ENCODE data around the gene BLTP3B. TPM values are rescaled to one million over a fixed set of nuclear protein-coding genes. Genes with fewer than 3 reads are reported as not detected.

BLTP3B gene
- total and polyA plus RNA-seq, 2 donors (not counting 1 experiment from before 2014, with no cell fraction given): 9.1 to 27.4 TPM

- no peaks in the 10 kb centered on the region for H4K20me1 ChIP-seq (ENCODE audit: control insufficient read depth, insufficient read depth, low read length, poor library complexity, severe bottlenecking)
- no peaks in the 10 kb centered on the region for H3K27me3 ChIP-seq (replicated peaks in 1 of 4; ENCODE audit: control extremely low read depth in 1 of 4, control insufficient read depth in 3 of 4, insufficient read depth in 4 of 4, low read length in 3 of 4)
- H3K9ac ChIP-seq (ENCODE audit: low read length): no peak overlapping the region
- H3K4me2 ChIP-seq (replicated peaks; ENCODE audit: low read depth, low read length, poor library complexity, severe bottlenecking): no peak overlapping the region
- CTCF ChIA-PET: no interaction called here
- POLR2A ChIA-PET: no interaction called here
- Mint-ChIP-seq H3K27me3 (no peaks in the 10 kb centered on the region), H3K27ac (no peak overlapping the region), H3K4me3 (no peak overlapping the region), H3K4me1 (no peaks in the 10 kb centered on the region), H3K9me3 (ENCODE audit: insufficient read depth) (no peaks in the 10 kb centered on the region)
- H3K79me2 ChIP-seq (ENCODE audit: control insufficient read depth, insufficient read depth, low read length): no peaks in the 10 kb centered on the region
- ATAC-seq (ENCODE audit: low read depth): no peak
- H3K36me3 ChIP-seq (replicated peaks in 1 of 2; ENCODE audit: control extremely low read depth in 1 of 2, control insufficient read depth in 1 of 2, extremely low read depth in 1 of 2, insufficient read depth in 2 of 2, low read length in 1 of 2): peaks cover 0 to 10% of the 10 kb centered on the region in 2 experiments
- intact Hi-C loops (cut with micrococcal nuclease): no loop called here
- DNase-seq: no peak
- no peaks in the 10 kb centered on the region for H3K4me1 ChIP-seq (ENCODE audit: control insufficient read depth in 2 of 2, insufficient read depth in 2 of 2, low read length in 2 of 2)
- no peak overlapping the region for H3K27ac ChIP-seq (ENCODE audit: low read length in 2 of 2)
- no peaks in the 10 kb centered on the region for H3K9me3 ChIP-seq (ENCODE audit: control extremely low read depth in 1 of 3, control insufficient read depth in 2 of 3, insufficient read depth in 1 of 3, low read length in 2 of 3)
- TF ChIP-seq EZH2 (IDR thresholded peaks at IDR 0.05; ENCODE audit: borderline replicate concordance, insufficient read depth, low read depth, low read length, poor library complexity, severe bottlenecking) (no peak), CTCF (IDR thresholded peaks at IDR 0.05) (no peak)
- no peak overlapping the region for H3K4me3 ChIP-seq (ENCODE audit: control extremely low read depth in 1 of 5, extremely low read depth in 1 of 5, insufficient read depth in 1 of 5, low read depth in 2 of 5, low read length in 4 of 5)
- no peak overlapping the region for H2AFZ ChIP-seq (ENCODE audit: insufficient read depth, low read depth, low read length, poor library complexity, severe bottlenecking)
These were observed 28.6 kb upstream of the BLTP3B start for GRCh38 chr12:100171248-100171647.

GRCh38 chr12:100170313-100170858, 27.7 kb upstream of the BLTP3B start:
- Mint-ChIP-seq H3K9me3 (ENCODE audit: insufficient read depth) (no peaks in the 10 kb centered on the region), H3K27ac (no peak overlapping the region), H3K27me3 (no peaks in the 10 kb centered on the region), H3K4me1 (no peaks in the 10 kb centered on the region), H3K4me3 (no peak overlapping the region)
- Histone ChIP-seq H3K4me1 (ENCODE audit: control insufficient read depth in 2 of 2, insufficient read depth in 2 of 2, low read length in 2 of 2) (no peaks in the 10 kb centered on the region), H4K20me1 (ENCODE audit: control insufficient read depth, insufficient read depth, low read length, poor library complexity, severe bottlenecking) (no peaks in the 10 kb centered on the region), H3K4me2 (replicated peaks; ENCODE audit: low read depth, low read length, poor library complexity, severe bottlenecking) (no peak overlapping the region), H3K4me3 (ENCODE audit: control extremely low read depth in 1 of 5, extremely low read depth in 1 of 5, insufficient read depth in 1 of 5, low read depth in 2 of 5, low read length in 4 of 5) (no peak overlapping the region), H3K36me3 (replicated peaks in 1 of 2; ENCODE audit: control extremely low read depth in 1 of 2, control insufficient read depth in 1 of 2, extremely low read depth in 1 of 2, insufficient read depth in 2 of 2, low read length in 1 of 2) (peaks cover 0 to 12% of the 10 kb centered on the region in 2 experiments), H3K9ac (ENCODE audit: low read length) (no peak overlapping the region), H2AFZ (ENCODE audit: insufficient read depth, low read depth, low read length, poor library complexity, severe bottlenecking) (no peak overlapping the region), H3K27ac (ENCODE audit: low read length in 2 of 2) (no peak overlapping the region), H3K79me2 (ENCODE audit: control insufficient read depth, insufficient read depth, low read length) (no peaks in the 10 kb centered on the region), H3K27me3 (replicated peaks in 1 of 4; ENCODE audit: control extremely low read depth in 1 of 4, control insufficient read depth in 3 of 4, insufficient read depth in 4 of 4, low read length in 3 of 4) (no peaks in the 10 kb centered on the region), H3K9me3 (ENCODE audit: control extremely low read depth in 1 of 3, control insufficient read depth in 2 of 3, insufficient read depth in 1 of 3, low read length in 2 of 3) (no peaks in the 10 kb centered on the region)
- DNase-seq (no peak), ATAC-seq (ENCODE audit: low read depth) (no peak)
- POLR2A ChIA-PET: no interaction called here
- intact Hi-C loops (cut with micrococcal nuclease): no loop called here
- CTCF ChIA-PET: interaction anchor here (0.8 kb wide), 1 partner anchor 16 kb away, joined by 5 read pairs; no protein-coding TSS in a partner anchor
- 98% methylated on average over 7 of the region's 7 CpGs for WGBS (ENCODE audit: insufficient coverage)
- TF ChIP-seq CTCF (IDR thresholded peaks at IDR 0.05) (no peak), EZH2 (IDR thresholded peaks at IDR 0.05; ENCODE audit: borderline replicate concordance, insufficient read depth, low read depth, low read length, poor library complexity, severe bottlenecking) (no peak)
